NCI-H510A treated with DMSO at 0.1 percent for 48 hours (cell line): ENCODE measurements around the gene SPATA33.
"Not testable (repeated sequence)": the region's sequence is repeated elsewhere in the genome, so short reads cannot be mapped to it uniquely, and the experiment has no call there.

Source experiments
- DNase-seq: peaks from one replicate; lab custom pipeline; 2025; lab: John Stamatoyannopoulos, UW

Gene SPATA33

DNA sequence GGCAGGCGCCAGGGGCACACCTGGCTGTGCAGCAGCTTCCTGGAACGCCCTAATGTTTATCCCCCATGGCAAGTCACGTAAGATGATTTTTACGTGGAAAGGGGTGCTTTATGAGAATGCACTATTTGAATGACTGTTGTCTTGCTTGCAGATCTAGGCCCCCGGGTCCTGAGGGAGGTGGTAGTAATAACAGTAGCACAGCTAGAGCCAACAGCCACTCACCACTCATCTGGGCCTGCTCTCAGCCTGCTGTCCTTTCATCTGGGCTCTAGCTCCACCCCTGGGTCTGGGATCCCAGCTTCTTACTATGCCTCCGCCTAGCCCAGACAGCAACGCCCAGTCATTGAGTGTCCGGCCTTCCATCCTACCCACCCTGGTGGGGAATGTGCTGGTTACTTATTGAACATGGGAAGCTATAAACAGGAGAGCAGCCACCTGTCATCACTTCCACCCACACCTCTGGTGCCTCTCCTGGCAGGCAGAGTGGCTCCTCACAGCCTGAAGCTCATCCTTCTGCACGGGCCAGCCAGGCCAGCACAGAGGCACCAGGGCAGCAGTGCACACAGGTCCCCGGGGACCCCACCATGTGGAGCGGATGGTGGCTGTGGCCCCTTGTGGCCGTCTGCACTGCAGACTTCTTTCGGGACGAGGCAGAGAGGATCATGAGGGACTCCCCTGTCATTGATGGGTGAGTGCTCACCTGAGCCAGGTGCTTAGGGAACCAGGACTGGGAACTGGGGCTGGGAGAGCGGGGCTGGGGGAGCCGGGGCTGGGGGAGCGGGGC, 27.6 kb upstream of the SPATA33 start:
- DNase-seq = no peak

DNA sequence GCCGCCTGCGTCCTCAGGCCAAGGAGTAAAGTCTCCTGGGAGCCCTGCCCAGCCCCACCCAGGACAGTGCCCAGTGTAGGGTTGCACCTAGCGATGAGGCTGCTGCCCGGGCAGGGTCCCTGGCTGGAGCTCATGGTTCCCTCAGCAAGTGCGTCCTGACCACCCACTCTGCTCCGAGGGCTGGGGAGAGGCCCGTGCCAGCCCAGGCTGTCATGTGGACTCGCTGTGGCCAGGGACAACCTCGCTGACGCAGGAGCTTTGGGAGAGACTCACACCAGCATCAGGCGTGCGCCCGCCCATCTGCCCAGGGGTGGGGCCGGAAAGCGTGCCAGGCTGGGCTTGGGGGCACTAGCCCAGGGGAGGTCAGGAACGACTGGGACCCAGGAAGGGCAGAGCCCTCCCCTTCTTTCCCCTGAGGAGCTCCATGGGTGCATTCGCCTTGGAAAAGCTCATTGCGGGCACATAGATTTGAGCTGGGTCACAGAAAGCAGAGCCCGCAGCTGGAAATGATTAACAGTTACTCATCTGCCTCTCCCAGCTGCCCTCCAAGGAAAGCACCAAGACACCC, 24.5 kb upstream of the SPATA33 start:
- DNase-seq = no peak

DNA sequence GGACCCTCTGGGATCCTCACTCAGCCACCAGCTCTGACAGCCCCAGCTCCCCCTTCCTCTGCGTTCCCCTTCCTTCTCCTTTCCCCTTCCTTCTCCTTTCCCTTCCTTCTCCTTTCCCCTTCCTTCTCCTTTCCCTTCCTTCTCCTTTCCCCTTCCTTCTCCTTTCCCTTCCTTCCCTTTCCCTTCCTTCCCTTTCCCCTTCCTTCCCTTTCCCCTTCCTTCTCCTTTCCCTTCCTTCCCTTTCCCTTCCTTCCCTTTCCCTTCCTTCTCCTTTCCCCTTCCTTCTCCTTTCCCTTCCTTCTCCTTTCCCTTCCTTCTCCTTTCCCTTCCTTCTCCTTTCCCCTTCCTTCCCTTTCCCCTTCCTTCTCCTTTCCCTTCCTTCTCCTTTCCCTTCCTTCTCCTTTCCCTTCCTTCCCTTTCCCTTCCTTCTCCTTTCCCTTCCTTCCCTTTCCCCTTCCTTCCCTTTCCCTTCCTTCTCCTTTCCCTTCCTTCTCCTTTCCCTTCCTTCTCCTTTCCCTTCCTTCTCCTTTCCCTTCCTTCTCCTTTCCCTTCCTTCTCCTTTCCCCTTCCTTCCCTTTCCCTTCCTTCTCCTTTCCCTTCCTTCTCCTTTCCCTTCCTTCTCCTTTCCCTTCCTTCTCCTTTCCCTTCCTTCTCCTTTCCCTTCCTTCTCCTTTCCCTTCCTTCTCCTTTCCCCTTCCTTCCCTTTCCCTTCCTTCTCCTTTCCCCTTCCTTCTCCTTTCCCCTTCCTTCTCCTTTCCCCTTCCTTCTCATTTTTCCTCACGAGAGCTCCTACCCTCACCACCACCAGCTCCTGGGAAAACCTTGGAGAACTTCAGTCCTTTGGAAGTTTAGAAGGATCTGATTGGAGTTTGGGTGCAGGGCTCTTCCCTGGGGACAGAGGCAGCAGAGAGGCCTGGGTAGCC, 22.9 kb upstream of the SPATA33 start:
- DNase-seq = not testable (repeated sequence)

DNA sequence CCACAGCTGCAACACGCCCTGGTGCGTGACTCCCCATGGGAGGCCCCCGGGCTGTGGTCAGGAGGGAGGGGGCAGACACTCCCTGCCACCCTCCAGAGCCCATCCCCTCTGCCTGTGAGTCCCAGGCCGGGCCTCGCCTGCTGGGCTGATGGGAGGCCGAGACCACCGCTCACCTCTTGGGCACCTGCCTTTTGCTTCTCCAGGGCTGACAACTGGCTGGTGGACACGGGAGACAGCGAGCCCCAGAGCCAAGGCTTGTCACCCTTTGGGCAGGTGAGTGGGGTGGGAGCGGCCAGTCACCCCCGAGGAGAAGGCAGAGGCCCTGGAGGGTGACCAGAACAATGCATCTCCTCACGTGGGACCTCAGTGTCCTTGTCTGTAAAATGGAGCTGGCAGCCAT, 21.0 kb upstream of the SPATA33 start:
- DNase-seq = no peak

DNA sequence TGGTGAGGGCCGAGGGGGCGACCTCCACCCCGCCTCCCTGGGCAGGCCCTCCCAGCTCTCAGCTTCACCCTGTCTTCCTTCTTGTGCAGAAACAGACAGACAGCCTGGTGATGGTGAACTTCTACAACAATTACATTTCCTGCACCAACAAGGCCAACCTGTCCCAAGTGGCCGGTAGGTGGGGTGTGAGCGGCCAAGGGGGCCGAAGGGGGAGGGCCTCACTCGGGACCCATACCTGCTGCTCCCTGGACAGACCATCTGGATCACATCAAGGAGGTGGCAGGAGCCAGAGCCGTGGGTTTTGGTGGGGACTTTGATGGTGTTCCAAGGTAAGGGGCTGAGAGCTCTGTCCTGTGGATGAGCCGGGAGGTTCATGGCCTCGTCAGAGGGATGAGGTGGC, 20.3 kb upstream of the SPATA33 start:
- DNase-seq = no peak

DNA sequence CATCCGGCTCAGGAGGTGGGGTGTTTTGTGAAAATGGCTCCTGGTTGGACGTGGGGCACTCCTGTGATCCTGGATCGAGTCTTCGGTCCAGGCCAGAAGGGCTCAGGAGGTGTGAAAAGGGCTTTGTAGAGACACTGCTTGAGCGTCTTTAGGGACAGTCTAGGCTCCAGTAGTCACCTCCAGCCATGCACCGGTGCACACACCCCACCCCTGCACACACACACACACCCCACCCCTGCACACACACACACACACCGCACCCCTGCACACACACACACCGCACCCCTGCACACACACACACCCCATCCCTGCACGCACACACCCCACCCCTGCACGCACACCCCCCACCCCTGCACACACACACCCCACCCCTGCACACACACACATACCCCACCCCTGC, 19.2 kb upstream of the SPATA33 start:
- no peak for DNase-seq

DNA sequence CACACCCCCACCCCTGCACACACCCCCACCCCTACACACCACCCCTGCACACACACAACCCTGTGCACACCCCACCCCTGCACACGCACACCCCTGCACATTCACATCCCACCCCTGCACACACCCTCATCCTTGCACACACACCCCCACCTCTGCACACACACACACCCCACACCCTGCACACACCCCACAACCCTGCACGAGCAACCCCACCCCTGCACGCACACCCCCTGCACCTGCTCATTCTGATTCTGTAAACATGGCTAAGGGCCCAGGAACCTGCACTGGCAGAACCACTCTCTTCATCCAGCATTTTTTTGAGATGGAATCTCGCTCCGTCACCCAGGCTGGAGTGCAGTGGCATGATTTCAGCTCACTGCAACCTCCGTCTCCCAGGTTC, 18.3 kb upstream of the SPATA33 start:
- no peak for DNase-seq

DNA sequence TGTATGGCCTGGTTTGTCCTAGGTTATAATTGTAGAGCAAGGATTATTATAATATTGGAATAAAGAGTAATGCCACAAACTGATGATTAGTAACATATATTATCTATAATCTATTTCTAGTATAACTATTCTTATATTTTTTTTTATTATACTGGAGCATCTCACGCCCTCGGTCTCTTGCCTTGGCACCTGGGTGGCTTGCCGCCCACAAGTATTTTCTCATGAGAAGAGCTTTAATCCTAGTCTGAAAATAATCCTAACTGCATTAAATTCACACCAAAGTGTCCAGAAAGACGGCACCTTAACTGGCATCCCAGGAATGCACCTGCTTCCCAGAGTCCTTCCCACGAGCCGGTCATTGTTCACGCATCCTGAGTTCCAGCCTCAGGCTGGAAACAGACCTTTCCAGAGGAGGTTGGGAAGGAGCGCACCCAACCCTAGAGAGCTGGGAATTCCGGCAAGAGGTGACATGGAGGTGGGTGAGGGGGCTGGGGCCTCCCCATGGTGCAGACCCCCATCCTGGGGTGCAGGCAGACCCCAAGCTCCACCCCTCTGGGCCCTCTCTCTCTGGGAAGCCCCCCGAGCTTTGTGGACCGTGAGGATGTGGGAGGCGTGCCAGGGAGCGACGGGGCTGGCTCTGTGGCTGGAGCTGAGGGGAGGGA, 16.0 kb upstream of the SPATA33 start:
- no peak for DNase-seq

DNA sequence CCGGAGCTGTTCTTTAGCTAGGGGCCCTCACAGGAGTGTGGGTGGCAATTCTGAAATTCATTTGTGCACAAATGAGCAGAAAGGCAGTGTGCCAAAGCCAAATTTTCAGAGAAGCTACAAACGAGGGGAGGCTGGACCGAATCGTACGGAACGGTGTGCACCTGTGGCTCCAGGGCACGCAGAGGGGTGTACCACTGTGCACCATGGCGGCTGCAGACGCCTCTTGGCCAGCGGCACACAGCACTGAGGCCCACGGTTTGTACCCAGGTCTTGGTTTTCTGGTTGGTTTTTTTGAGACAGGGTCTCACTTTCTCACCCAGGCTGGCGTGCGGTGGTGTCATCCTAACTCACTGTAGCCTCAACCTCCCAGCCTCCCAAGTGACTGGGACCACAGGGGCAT, 15.1 kb upstream of the SPATA33 start:
- no peak for DNase-seq

DNA sequence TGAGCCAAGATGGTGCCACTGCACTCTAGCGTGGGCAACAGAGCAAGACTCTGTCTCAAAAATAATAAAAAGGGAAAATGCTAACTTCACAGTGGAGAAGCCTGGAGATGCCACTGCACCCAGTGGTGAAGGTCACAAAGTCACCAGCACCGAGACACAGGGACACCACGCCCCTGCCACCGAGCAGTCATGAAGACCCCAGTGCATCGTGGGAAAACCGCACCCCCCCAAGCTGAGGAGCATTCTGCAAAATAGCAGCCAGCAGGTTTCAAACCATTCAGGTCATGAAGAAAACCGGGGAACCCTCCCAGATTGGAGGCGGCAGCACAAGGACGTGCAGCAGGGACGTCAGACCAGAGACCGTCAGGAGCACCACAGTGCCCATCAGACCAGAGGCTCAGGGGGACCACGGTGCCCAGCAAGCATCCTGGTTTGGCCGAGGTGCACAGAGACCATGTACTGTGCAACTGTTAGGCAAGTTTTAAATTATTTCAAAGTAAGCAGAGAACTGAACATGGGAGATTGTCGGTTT, 13.8 kb upstream of the SPATA33 start:
- no peak for DNase-seq

DNA sequence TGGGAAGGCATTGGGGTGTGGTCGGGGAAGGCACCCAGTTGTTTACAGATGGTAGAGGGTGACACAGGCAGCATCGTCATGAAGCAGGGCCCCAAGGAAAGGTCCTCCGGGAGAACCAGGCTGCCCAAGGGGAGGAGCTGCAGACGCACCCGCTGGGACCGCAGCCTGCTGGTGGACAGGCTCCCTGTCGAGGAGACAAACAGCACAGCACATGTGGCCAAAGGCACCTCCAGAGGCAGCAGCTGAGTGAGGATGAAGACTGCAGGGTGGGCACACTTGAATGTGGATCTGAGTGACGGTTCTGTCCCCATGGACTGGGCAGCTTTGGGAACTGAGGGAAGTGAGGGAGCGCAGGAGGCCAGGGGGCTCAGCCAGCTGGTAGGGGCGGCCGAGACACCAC, 12.5 kb upstream of the SPATA33 start:
- no peak for DNase-seq

DNA sequence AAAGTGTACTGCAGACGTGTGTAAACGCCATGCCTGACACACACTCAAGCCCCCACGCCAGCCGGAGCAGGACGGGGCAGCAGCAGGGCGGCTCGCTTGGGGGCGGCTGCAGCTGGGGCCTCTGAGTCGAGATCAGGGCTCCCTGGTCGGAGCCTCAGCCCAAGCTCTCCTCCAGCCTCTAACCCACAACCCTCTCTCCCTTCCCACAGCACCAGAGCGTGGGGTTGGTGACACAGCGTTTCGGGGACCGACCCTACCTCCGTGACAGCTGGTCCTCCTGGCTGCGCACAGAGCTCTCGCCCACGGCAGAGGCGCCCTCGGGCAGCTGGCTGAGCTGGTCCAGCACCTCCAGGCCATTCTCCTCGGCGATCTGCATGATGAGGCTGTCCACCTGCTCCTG, 11.4 kb upstream of the SPATA33 start:
- DNase-seq = no peak

DNA sequence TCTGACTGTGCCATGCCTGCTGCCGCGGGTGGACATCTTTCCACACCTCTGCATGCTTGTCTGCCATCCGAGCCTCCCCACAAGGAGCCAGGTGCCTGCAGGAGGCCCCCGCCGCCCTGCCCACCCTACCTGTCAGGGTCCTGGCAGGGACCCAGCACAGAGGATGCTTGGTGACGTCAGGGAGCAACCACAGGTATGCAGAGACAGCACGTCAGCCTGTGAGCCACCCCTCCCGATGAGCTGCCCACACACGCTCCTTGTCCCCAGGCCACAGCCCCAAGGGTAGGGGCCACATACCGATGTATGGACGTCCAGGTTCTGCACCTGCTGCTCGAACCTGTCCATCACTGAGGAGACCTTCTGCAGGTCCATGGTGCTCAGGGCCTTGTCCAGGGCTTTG, 10.7 kb upstream of the SPATA33 start:
- no peak for DNase-seq

DNA sequence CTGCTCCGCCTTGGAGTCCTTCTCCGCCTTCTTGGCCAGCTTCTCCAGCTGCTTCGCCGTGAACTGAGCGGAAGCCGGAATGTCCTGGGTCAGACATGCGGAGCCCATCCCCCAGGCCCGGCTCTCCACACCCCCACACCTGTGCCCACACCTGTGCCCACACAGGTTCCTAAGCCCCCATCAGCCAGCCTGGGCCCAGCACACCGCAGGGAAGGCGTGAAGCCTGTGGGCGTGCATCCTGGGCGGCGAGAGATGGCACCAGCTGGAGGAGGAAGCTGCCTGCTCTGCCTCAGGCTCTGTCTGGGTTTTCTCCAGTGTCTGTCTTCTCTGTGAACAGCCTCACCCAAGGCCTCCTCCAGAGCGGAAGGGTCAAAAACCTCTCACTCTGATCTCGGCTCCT, 6.1 kb upstream of the SPATA33 start:
- no peak for DNase-seq

DNA sequence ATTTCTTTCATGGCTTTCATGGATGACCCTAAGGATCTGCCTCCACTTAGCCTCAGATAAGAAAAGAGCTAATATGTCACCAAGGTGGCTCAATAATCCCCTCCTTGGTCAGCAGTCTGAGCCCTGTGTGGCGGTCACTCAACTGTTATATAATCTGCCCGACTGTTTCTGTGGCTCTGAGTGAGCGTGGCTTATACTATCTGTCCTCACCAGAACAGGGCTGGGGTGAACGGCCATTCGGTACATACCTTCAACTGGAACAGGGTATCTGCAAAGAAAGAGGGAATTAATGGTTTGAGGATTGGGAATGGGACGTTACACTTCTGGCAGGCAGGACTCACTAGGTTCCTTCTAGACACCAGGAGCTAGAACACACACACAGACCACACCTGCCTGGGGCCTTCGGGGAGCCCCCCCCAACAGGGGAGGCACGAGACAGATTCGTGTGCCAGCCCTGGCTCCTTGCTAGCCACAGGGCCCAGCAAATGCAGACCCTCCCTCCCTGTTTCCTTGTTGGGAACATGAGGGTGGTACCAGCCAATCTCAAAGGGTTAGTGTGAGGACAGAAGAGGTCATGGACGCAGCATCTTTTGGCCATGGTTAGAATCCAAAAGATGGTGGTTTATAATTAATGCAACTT, 3.9 kb upstream of the SPATA33 start:
- DNase-seq = no peak

DNA sequence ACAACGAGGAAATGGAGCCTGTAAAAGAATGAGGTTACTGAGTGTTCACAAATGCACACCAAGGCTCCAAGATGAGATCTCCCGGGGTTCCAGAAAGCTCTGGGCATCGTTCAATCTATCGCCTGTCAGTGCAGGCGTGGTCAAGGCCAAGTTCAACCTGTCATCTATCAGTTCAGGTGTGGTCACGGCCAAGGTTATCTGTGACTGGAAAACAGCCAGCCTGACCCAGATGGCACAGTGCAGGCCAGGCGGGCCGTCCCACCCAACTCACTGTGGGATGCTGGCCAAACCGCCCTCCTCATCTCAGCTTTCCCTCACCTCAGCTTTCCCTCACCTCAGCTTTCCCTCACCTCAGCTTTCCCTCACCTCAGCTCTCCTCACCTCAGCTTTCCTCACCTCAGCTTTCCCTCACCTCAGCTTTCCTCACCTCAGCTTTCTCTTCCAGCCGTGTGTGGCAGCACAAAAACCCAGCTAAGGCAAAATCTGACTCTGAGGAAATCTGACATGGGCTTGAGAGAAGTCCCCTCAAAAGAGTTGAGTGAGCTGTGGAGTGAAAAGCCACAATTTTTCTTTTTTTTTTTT, 2.5 kb upstream of the SPATA33 start:
- DNase-seq = no peak

DNA sequence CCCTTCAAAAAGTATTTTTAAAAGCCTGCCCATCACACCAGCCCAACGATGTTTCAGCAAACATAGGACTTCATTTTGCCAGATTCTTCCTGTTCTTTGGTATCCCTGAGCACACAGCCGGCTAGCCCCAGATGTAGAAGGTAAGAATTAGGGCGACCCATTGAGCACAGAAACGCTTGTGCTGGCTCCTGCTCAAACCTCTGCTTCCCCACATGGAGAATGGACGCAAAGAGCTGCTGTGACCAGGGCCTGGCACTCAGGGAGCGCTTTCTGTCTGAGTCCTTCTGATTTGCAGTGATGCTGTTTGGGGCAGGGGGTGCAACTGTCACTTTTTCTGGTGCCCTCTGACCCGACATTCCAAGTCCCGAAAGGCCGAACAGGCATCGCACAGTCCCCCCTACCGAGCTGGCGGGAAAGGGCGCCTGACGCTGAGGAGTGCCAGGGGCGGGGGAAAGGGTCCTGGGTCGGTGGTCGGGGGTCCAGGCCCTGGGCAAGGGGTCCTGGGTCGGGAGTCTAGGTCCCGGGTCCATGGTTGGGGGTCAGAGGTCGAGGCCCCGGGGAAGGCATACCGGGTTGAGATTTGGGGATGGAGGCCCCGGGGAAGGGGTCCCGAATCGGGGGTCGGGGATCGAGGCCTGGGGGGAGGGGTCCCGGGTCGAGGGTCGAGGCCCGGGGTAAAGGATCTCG, 1.1 kb upstream of the SPATA33 start:
- no peak for DNase-seq

DNA sequence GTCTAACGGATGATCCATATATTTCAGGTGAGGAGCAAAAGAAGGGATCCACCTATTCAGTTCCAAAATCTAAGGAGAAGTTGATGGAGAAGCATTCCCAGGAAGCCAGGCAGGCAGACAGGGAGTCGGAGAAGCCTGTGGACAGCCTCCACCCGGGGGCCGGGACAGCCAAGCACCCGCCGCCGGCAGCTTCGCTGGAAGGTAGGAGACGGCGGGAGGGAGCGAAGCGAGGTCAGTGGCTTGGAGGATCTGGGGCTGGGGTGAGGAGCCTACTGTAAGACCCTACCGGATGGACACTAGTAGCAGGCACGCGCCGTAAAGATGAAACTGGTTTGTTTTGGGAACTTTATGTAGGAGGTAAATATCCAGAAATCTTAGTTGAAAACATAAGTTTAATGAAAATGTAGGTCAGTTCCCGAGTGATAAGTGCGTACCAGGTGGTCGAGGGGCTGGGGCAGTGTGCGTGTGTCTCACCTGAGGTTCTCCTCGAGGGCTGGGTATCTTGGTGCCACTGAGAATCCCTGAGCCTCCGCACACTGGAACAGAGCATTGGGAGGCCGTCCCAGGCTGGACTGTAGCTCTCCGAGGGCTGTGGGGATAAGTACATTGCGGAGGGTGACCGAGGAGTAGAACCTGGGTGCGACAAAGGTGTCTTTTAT, 714 bp downstream of the SPATA33 start:
- no peak for DNase-seq

DNA sequence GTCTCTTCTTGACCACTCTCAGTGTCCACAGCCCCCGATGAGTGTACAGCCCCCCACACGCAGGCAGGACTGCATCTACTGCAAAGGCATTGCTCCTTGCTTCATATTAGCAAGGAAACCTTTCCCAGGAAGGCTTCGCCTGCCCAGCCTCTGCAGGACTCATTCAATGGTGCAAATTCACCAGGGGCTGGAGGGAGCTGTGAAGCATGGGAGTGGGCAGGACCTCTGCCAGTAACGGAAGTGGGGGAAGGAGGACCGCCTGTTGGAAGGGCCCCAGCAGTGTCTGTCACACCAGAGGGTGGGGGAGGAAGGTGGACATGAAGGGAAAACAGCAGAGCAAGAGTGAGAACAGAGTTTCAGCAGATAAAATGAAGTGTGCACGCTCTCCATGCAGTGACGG, 2.5 kb downstream of the SPATA33 start:
- no peak for DNase-seq

DNA sequence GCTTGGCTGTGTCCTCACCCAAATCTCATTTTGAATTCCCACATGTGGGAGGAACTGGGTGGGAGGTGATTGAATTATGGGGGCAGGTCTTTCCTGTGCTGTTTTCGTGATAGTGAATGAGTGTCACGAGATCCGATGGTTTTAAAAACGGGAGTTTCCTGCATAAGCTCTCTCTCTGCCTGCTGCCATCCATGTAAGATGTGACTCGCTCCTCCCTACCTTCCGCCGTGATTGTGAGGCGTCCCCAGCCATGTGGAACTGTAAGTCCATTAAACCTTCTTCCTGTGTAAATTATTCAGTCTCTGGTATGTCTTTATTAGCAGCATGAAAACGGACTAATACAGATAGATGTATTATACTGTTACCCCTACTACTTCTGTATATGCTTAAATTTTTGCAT, 3.6 kb downstream of the SPATA33 start:
- no peak for DNase-seq
